ENCODE measurements around the gene MUTYH.

Gene MUTYH

DNA sequence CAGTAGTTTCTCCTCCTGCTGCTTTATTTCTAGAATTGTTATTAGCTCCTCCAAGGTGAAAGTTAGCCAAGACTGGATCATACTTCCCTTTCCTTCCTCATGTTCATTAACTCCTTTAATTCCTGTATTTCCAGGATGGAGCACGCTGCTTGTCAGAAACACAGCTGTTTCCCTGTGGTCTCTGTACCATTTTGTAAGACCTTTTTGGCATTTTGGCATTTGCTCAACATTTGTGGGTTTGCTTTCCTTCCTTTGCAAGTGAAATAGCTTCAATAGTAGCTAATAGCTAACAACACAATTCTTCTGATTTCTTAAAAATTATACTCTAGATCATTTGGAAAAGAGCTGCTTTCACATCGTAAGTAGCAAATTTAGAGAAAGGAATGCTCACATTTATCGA is 57.9 kb downstream of the MUTYH start:
- Mint-ChIP-seq H3K27me3 (ENCODE audit: low read depth) (peaks cover 3% of the 10 kb centered on the region), H3K36me3 (ENCODE audit: low read depth) (no peaks in the 10 kb centered on the region), H3K4me3 (no peak overlapping the region), H3K27ac (no peak overlapping the region), H3K9me3 (peaks cover 27% of the 10 kb centered on the region), H3K4me1 (peaks cover 5% of the 10 kb centered on the region)
- TF ChIP-seq CTCF (IDR thresholded peaks at IDR 0.05; ENCODE audit: unreplicated experiment in 3 of 3): no peak
